Fibroblast of the aortic adventitia (primary cell): ENCODE data around the gene DNAI7. TPM values are rescaled to one million over a fixed set of nuclear protein-coding genes. Genes with fewer than 3 reads are reported as not detected.

Experiments used
- DNase-seq: peaks from one replicate; pipeline ENCODE4 v3.0.0-alpha.2; 2010; ENCODE audit warnings: low read depth
- H3K4me3 ChIP-seq: 2 replicates; pipeline ENCODE4 v1.5.1; 2011; ENCODE audit warnings: low read depth, mild to moderate bottlenecking, control low read depth, low read length, moderate library complexity
- total RNA-seq: library from RNA; depleted of rRNA; stranded (reverse); fragments of >200 nt; gene quantifications from 2 replicates; pipeline ENCODE4 v1.2.3, GENCODE V29; 2012; ENCODE audit warnings: low replicate concordance
- TF ChIP-seq, protein P1 (sequence below): IDR thresholded peaks from 2 replicates; pipeline ENCODE4 v1.5.1; 2011; ENCODE audit warnings: mild to moderate bottlenecking, low read length, control low read depth, inconsistent platforms; ENCODE audit not compliant: insufficient read depth

Gene DNAI7
- total RNA-seq, 1 donor = 0.18 TPM

DNA sequence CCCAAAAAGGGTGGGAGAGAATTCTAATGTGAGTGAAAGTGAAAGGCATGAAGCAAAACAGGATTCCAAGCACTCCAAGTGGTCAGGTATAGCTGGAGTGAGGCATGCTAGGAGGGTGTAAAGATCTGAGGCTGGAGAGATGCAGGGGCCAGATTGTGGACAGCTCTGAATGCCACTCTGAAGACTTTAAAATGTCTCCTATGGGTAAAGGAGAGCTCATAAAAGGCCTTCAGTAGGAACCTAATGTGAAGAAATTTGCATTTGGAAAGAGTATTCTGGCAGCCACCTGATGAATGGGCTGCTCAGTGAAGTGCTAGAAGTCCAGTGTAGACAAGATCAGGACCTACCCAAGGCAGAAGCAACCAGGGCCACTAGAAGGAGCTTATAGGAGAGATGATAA lies 68.9 kb downstream of the DNAI7 start:
- no peak for DNase-seq
- TF ChIP-seq, protein P1, sequence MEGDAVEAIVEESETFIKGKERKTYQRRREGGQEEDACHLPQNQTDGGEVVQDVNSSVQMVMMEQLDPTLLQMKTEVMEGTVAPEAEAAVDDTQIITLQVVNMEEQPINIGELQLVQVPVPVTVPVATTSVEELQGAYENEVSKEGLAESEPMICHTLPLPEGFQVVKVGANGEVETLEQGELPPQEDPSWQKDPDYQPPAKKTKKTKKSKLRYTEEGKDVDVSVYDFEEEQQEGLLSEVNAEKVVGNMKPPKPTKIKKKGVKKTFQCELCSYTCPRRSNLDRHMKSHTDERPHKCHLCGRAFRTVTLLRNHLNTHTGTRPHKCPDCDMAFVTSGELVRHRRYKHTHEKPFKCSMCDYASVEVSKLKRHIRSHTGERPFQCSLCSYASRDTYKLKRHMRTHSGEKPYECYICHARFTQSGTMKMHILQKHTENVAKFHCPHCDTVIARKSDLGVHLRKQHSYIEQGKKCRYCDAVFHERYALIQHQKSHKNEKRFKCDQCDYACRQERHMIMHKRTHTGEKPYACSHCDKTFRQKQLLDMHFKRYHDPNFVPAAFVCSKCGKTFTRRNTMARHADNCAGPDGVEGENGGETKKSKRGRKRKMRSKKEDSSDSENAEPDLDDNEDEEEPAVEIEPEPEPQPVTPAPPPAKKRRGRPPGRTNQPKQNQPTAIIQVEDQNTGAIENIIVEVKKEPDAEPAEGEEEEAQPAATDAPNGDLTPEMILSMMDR = no peak
- H3K4me3 ChIP-seq = no peak overlapping the region

DNA sequence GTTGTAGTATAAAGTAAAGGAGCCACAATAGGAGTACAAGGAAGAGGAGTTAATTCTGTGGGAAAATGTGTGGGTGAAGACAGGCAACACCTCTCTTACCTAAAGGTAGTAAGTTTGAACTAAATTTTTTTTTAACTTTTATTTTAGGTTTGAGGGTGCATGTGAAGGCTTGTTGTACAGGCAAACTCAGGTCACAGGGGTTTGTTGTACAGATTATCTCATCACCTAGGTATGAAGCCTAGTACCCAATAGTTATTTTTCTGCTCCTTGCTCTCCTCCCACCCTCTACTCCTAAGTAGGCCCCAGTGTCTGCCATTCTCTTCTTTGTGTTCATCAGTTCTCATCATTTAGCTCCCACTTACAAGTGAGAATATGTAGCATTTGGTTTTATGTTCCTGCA lies 70.5 kb downstream of the DNAI7 start:
- H3K4me3 ChIP-seq = no peak overlapping the region
- TF ChIP-seq, protein P1 = no peak
- DNase-seq = no peak

DNA sequence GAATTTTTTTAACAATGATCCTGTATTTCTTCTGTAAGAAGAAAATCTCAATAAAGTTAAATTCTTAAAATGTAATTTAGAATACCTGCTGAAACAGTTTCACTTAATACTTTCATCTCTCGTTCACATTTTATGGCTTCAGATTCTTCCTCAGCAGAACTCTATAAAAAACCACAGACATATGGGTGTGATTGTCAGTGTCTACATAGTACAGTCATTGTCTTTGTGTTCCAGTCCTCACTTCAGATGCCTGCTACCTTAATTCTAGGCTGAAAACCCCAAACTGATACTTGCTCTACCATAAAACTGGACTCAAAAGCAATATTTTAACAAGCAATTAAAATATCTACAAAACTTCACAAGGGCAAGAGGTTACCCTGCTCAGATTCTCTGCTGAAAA lies 71.8 kb downstream of the DNAI7 start:
- TF ChIP-seq, protein P1 = no peak
- no peak for DNase-seq
- no peak overlapping the region for H3K4me3 ChIP-seq

DNA sequence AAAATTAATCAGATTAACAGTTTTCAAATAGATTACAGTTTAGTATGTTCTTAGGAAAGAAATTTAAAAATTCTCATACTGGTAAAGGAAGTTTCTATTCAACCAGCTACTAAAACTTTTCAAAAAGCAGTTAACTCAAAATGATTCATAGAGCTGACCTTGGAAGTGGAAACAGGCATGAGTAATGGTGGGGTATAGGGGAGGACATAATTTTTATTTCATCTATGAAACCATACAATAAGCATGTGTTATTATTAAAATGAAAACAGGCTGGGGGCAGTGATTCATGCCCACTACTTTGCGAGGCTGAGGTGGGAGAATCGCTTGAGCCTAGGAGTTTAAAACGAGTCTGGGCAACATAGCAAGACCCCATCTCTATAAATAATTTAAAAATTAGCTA lies 73.0 kb downstream of the DNAI7 start:
- TF ChIP-seq, protein P1 = no peak

DNA sequence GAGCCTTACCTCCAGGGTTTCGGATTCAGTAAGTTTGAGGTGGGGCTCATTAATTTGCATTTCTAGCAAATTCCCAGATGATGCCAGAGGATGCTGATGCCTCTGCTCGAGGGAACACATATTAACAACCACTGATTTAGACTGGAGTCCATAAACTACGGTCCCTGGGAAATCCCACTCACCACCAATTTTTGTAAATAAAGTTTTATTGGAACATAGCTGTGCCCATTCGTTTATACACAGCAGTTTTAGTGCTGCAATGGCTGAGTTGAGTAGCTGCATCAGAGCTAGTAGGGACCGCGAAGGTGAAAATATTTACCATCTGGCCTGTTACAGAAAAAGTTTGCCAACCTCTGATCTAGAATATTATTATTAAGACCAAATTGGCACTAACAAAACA lies 73.8 kb downstream of the DNAI7 start:
- TF ChIP-seq, protein P1 = no peak
- no peak overlapping the region for H3K4me3 ChIP-seq
- no peak for DNase-seq

More for the DNA sequence above, 73.0 kb downstream of the DNAI7 start:
- no peak overlapping the region for H3K4me3 ChIP-seq
- no peak for DNase-seq

DNA sequence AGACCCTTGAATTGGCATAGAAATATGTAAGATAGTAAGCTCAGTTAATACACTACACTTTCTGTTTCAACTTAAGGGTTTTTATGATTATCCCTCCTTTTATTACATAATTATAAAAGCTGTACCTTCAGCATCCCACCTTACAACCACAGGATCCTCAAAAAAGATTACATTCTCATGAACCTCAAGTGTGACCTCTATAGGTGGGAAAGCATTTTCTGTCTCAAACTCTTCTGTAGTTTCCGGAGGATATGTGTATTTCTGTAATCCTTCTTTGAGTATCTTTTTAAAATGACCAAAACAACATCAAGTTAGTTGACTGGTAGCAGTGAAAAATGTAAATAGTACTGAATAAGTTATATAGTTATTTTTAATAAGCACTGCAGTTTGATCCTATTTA lies 75.9 kb downstream of the DNAI7 start:
- TF ChIP-seq, protein P1 = no peak
- no peak overlapping the region for H3K4me3 ChIP-seq
- no peak for DNase-seq

DNA sequence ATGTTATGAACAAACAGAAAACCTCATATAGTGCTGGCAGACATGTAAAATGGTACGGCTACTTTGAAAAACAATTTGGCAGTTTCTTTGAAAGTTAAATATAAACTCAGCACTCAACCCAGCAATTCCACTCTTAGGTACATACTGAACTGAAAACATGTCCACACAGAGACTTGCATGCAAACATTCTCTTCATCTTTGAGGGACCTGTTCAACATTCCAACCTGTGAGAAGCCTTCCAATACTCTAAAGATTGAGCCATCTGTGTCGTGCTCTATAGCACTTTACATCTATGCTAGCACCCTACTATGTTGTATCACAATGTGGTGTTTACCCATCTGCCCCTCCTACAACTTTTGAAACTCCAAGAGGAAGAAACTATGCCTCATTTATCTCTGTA lies 79.3 kb downstream of the DNAI7 start:
- TF ChIP-seq, protein P1 = no peak
- DNase-seq = no peak
- H3K4me3 ChIP-seq = no peak overlapping the region
